WI38 (cell line): Measurements from ENCODE around the gene MUC6.

Experiments used
- H3K4me3 ChIP-seq: 2 replicates; pipeline ENCODE4 v1.5.1; 2011; ENCODE audit warnings: low read depth, mild to moderate bottlenecking, control low read depth, low read length
- CTCF ChIP-seq: IDR thresholded peaks from 2 replicates; pipeline ENCODE4 v1.5.1; 2012; ENCODE audit warnings: low read depth, mild to moderate bottlenecking, control low read depth, low read length

The MUC6 gene

GRCh38 chr11:1038921-1039320 lies 2.4 kb upstream of the MUC6 start:
- no peak overlapping the region for H3K4me3 ChIP-seq
- no peak for TF ChIP-seq CTCF

- no peak for TF ChIP-seq CTCF
- H3K4me3 ChIP-seq, result no peak overlapping the region
Measured at GRCh38 chr11:1038361-1038760, 1.8 kb upstream of the MUC6 start.

- H3K4me3 ChIP-seq, result no peak overlapping the region
- TF ChIP-seq CTCF, result no peak
Measured at GRCh38 chr11:1037506-1038055, 1.1 kb upstream of the MUC6 start.

GRCh38 chr11:1036931-1037330 lies 413 bp upstream of the MUC6 start:
- H3K4me3 ChIP-seq, result no peak overlapping the region
- no peak for TF ChIP-seq CTCF

- no peak for TF ChIP-seq CTCF
Measured at GRCh38 chr11:1035577-1036283, 788 bp downstream of the MUC6 start.

GRCh38 chr11:1034456-1035295 lies 1.8 kb downstream of the MUC6 start:
- H3K4me3 ChIP-seq, result no peak overlapping the region
- TF ChIP-seq CTCF, result no peak

More at GRCh38 chr11:1035577-1036283, 788 bp downstream of the MUC6 start:
- H3K4me3 ChIP-seq, result no peak overlapping the region

GRCh38 chr11:1034001-1034400 lies 2.5 kb downstream of the MUC6 start:
- H3K4me3 ChIP-seq, result no peak overlapping the region
- no peak for TF ChIP-seq CTCF
